Adrenal gland (tissue), 5 donors: ENCODE measurements around the gene CSNK2A3.

ENCODE experiments used
- POLR2A ChIP-seq, 2 donors: fragments of 450-650 bp; IDR thresholded peaks; one replicate each; pipeline ENCODE4 v1.6.1; 2017; ENCODE audit warnings: antibody characterized with exemption in 2 of 2, mild to moderate bottlenecking in 2 of 2, moderate library complexity in 1 of 2
- TF ChIP-seq, protein P1 (sequence below), 6 experiments: fragments of 450-650 bp in 4 of 6; fragments of 200-600 bp in 2 of 6; sonication (generic) in 1 of 6; IDR thresholded peaks; 1 replicate in 5 of 6; 2 replicates in 1 of 6; pipeline versions ENCODE4 v1.5.1 to v1.8.0; 2016 to 2021; ENCODE audit warnings: antibody characterized with exemption in 6 of 6, mild to moderate bottlenecking in 2 of 6, moderate library complexity in 1 of 6
- donor health status: DM: no; HTN: no; CAD: no.

GRCh38 chr11:11378184-11378940 is 25.3 kb upstream of the CSNK2A3 start:
- TF ChIP-seq, protein P1, sequence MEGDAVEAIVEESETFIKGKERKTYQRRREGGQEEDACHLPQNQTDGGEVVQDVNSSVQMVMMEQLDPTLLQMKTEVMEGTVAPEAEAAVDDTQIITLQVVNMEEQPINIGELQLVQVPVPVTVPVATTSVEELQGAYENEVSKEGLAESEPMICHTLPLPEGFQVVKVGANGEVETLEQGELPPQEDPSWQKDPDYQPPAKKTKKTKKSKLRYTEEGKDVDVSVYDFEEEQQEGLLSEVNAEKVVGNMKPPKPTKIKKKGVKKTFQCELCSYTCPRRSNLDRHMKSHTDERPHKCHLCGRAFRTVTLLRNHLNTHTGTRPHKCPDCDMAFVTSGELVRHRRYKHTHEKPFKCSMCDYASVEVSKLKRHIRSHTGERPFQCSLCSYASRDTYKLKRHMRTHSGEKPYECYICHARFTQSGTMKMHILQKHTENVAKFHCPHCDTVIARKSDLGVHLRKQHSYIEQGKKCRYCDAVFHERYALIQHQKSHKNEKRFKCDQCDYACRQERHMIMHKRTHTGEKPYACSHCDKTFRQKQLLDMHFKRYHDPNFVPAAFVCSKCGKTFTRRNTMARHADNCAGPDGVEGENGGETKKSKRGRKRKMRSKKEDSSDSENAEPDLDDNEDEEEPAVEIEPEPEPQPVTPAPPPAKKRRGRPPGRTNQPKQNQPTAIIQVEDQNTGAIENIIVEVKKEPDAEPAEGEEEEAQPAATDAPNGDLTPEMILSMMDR (IDR thresholded peaks at IDR 0.05), result no peak
- TF ChIP-seq POLR2A (IDR thresholded peaks at IDR 0.05), result no peak
